GM19035 (cell line): ENCODE measurements around the gene SUMO1.
A peak's percentile ranks its signal among the peaks of the same experiment; 100 is the strongest.
"Not testable (repeated sequence)": the region's sequence is repeated elsewhere in the genome, so short reads cannot be mapped to it uniquely, and the experiment has no call there.

Experiments used
- ATAC-seq: cut with Tn5 transposase; IDR thresholded peaks from one replicate; pipeline ENCODE4 v1.9.1; 2021; ENCODE audit not compliant: unreplicated experiment

Gene SUMO1

GRCh38 chr2:202238234-202239197 lies at the start of gene SUMO1:
Gene SUMO1 (minus strand): TSS chr2:202238597. CDS start chr2:202238451, 146 bp downstream.
- ATAC-seq: peak; percentile 98

- no peak for ATAC-seq
Observed at GRCh38 chr2:202286595-202286994, 48.2 kb upstream of the SUMO1 start.

GRCh38 chr2:202278944-202279343 lies 40.5 kb upstream of the SUMO1 start:
- ATAC-seq: no peak

GRCh38 chr2:202278036-202278760 lies 39.8 kb upstream of the SUMO1 start:
- ATAC-seq: peak; percentile 64

- ATAC-seq: not testable (repeated sequence)
Observed at GRCh38 chr2:202276078-202276720, 37.8 kb upstream of the SUMO1 start.

- no peak for ATAC-seq
Observed at GRCh38 chr2:202270487-202270886, 32.1 kb upstream of the SUMO1 start.

- ATAC-seq: no peak
Observed at GRCh38 chr2:202269585-202269984, 31.2 kb upstream of the SUMO1 start.

- ATAC-seq: no peak
Observed at GRCh38 chr2:202267495-202267894, 29.1 kb upstream of the SUMO1 start.

- peak; percentile 86 for ATAC-seq
Observed at GRCh38 chr2:202265467-202266277, 27.3 kb upstream of the SUMO1 start, which contains the start of gene NOP58. Gene NOP58 (plus strand): TSS chr2:202265763. CDS start chr2:202265942, 179 bp downstream.

- no peak for ATAC-seq
Observed at GRCh38 chr2:202261531-202261930, 23.1 kb upstream of the SUMO1 start.

GRCh38 chr2:202251494-202251893 lies 13.1 kb upstream of the SUMO1 start:
- no peak for ATAC-seq

GRCh38 chr2:202249521-202250253 lies 11.3 kb upstream of the SUMO1 start:
- ATAC-seq: no peak

GRCh38 chr2:202247710-202248109 lies 9.3 kb upstream of the SUMO1 start:
- ATAC-seq: not testable (repeated sequence)

GRCh38 chr2:202237787-202238233 lies 587 bp downstream of the SUMO1 start:
- peak; percentile 40 for ATAC-seq

- ATAC-seq: no peak
Observed at GRCh38 chr2:202221873-202222272, 16.5 kb downstream of the SUMO1 start.

GRCh38 chr2:202215179-202215578 lies 23.2 kb downstream of the SUMO1 start:
- ATAC-seq: no peak

GRCh38 chr2:202208526-202208925 lies 29.9 kb downstream of the SUMO1 start:
- no peak for ATAC-seq

- ATAC-seq: no peak
Observed at GRCh38 chr2:202204855-202205254, 33.5 kb downstream of the SUMO1 start.

- ATAC-seq: no peak
Observed at GRCh38 chr2:202203348-202203747, 35.0 kb downstream of the SUMO1 start.
